HepG2 (cell line): Measurements from ENCODE around the gene NUDCD2. TPM values are rescaled to one million over a fixed set of nuclear protein-coding genes. Genes with fewer than 3 reads are reported as not detected.

Experiments
- CHCHD3 ChIP-seq: sonication (generic); formaldehyde crosslinking; IDR thresholded peaks from 2 replicates; pipeline ENCODE4 v1.8.0; 2022; ENCODE audit warnings: mild to moderate bottlenecking, missing genetic modification reagents, moderate library complexity
- KAT7 ChIP-seq: IDR thresholded peaks from 2 replicates; pipeline ENCODE4 v1.6.1; 2018; ENCODE audit warnings: borderline replicate concordance, missing compliant biosample characterization
- KLF11 ChIP-seq: IDR thresholded peaks from 2 replicates; pipeline ENCODE4 v1.6.1; 2016; ENCODE audit warnings: missing compliant biosample characterization
- MAFK ChIP-seq, 2 experiments: IDR thresholded peaks in 1 of 2; conservative IDR thresholded peaks in 1 of 2; 2 replicates each; pipeline ENCODE4 v1.6.1; 2011; ENCODE audit warnings: improper control_type of control experiment in 2 of 2, low read length in 2 of 2
- NFATC3 ChIP-seq: sonication (generic); formaldehyde crosslinking; IDR thresholded peaks from 2 replicates; pipeline ENCODE4 v1.5.1; 2020; ENCODE audit warnings: mild to moderate bottlenecking, missing genetic modification reagents
- NFYB ChIP-seq: sonication (generic); formaldehyde crosslinking; IDR thresholded peaks from 2 replicates; pipeline ENCODE4 v1.4.0; 2020; ENCODE audit warnings: missing genetic modification reagents
- NR1H2 ChIP-seq: sonication (generic); formaldehyde crosslinking; IDR thresholded peaks from 2 replicates; pipeline ENCODE4 v1.8.1; 2022; ENCODE audit warnings: low read depth, missing genetic modification reagents, borderline replicate concordance
- SIN3A ChIP-seq: IDR thresholded peaks from 2 replicates; pipeline ENCODE4 v1.6.1; 2011; ENCODE audit warnings: low read depth, mild to moderate bottlenecking, control low read depth, low read length, borderline replicate concordance
- TAF1 ChIP-seq: sonication (generic); formaldehyde crosslinking; IDR thresholded peaks from 2 replicates; pipeline ENCODE4 v1.4.0; 2020; ENCODE audit warnings: missing genetic modification reagents
- ZEB1 ChIP-seq: IDR thresholded peaks from 2 replicates; pipeline ENCODE4 v1.6.1; 2012; ENCODE audit warnings: mild to moderate bottlenecking, low read depth, inconsistent platforms; ENCODE audit not compliant: insufficient replicate concordance
- ZFYVE20 ChIP-seq: sonication (generic); formaldehyde crosslinking; IDR thresholded peaks from 2 replicates; pipeline ENCODE4 v1.8.0; 2023; ENCODE audit warnings: low read depth, mild to moderate bottlenecking, moderate library complexity, missing genetic modification reagents, borderline replicate concordance
- ZNF33B ChIP-seq: sonication (generic); formaldehyde crosslinking; IDR thresholded peaks from 2 replicates; pipeline ENCODE4 v1.5.1; 2020; ENCODE audit warnings: mild to moderate bottlenecking, missing genetic modification reagents
- ZNF737 ChIP-seq: sonication (generic); formaldehyde crosslinking; IDR thresholded peaks from 2 replicates; pipeline ENCODE4 v1.5.0; 2020; ENCODE audit warnings: missing genetic modification reagents, mild to moderate bottlenecking, borderline replicate concordance
- polyA plus RNA-seq, 8 experiments: library from polyadenylated mRNA; depleted of rRNA in 3 of 8; stranded (reverse) in 7 of 8; unstranded in 1 of 8; fragments of >200 nt; fragmentation: Illumina TruSeq in 4 of 8; extraction: Trizol in 4 of 8; gene quantifications; 2 replicates each; pipeline versions ENCODE4 v1.2.1 to v1.2.3, GENCODE V29; 2011 to 2016; ENCODE audit warnings: low read depth in 4 of 8, missing spikeins in 1 of 8, mixed read lengths in 1 of 8; ENCODE audit not compliant: insufficient read depth in 1 of 8
- total RNA-seq, 5 experiments: library from RNA; depleted of rRNA; stranded (reverse); fragments of >200 nt; fragmentation: Illumina TruSeq; extraction: Trizol; gene quantifications; 2 replicates each; pipeline ENCODE4 v1.2.3, GENCODE V29; 2016; ENCODE audit warnings: low read depth in 1 of 5
- TF ChIP-seq, protein P1 (sequence below): IDR thresholded peaks from 2 replicates; pipeline ENCODE4 v1.6.1; 2016; ENCODE audit warnings: low read depth, missing genetic modification reagents, missing compliant biosample characterization
- TF ChIP-seq, protein P2 (sequence below): sonication (generic); formaldehyde crosslinking; IDR thresholded peaks from 2 replicates; pipeline ENCODE4 v1.4.0; 2020; ENCODE audit warnings: low read depth, mild to moderate bottlenecking, missing genetic modification reagents
- TF ChIP-seq, protein P3 (sequence below): sonication (generic); formaldehyde crosslinking; IDR thresholded peaks from 2 replicates; pipeline ENCODE4 v1.5.0; 2020; ENCODE audit warnings: missing genetic modification reagents
- TF ChIP-seq, protein P4 (sequence below): sonication (generic); formaldehyde crosslinking; IDR thresholded peaks from 2 replicates; pipeline ENCODE4 v1.8.0; 2022; ENCODE audit warnings: missing genetic modification reagents, mild to moderate bottlenecking, moderate library complexity, borderline replicate concordance

NUDCD2 gene
- total and polyA plus RNA-seq, 2 of the 13 experiments (the other 11 are each of a cell fraction or from before 2014, with no cell fraction given), result 14.8 to 39.2 TPM

DNA sequence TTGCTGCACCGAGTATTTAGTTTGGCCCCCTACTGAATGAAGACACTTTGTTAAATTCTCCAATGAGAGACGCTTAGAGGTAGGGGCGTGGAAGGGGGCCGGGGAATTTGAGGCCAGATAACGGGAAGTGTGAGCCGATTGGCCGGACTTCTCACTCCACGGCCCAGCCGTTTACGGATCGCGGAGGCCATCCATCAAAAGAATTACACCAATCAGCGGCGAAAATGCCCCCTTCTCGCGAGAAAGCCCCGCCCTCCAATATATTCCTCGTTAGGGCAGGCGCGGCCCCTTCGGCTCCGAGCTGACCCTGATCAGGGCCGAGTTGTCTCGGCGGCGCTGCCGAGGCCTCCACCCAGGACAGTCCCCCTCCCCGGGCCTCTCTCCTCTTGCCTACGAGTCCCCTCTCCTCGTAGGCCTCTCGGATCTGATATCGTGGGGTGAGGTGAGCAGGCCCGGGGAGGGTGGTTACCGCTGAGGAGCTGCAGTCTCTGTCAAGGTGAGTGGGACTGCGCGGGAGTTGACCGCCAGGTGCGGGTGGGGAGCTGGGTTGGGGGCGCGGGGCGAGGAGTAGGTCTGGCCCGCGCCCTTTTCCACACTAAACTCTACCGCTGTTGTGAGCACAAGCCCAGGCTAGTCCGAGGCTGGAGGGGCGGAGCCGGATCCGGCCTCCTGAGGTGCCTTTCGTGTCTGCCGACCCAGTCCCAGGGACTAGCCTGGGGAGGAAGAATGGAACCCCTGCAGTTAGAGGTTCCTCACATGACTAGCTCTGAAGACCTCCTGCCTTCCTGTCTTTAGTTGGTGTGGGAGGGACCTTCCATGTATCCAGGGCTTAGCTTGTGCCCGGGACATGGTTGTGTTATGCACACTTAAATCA, 22.4 kb downstream of the NUDCD2 start, which contains the start of gene CCNG1 (continued):
- TF ChIP-seq, protein P1, sequence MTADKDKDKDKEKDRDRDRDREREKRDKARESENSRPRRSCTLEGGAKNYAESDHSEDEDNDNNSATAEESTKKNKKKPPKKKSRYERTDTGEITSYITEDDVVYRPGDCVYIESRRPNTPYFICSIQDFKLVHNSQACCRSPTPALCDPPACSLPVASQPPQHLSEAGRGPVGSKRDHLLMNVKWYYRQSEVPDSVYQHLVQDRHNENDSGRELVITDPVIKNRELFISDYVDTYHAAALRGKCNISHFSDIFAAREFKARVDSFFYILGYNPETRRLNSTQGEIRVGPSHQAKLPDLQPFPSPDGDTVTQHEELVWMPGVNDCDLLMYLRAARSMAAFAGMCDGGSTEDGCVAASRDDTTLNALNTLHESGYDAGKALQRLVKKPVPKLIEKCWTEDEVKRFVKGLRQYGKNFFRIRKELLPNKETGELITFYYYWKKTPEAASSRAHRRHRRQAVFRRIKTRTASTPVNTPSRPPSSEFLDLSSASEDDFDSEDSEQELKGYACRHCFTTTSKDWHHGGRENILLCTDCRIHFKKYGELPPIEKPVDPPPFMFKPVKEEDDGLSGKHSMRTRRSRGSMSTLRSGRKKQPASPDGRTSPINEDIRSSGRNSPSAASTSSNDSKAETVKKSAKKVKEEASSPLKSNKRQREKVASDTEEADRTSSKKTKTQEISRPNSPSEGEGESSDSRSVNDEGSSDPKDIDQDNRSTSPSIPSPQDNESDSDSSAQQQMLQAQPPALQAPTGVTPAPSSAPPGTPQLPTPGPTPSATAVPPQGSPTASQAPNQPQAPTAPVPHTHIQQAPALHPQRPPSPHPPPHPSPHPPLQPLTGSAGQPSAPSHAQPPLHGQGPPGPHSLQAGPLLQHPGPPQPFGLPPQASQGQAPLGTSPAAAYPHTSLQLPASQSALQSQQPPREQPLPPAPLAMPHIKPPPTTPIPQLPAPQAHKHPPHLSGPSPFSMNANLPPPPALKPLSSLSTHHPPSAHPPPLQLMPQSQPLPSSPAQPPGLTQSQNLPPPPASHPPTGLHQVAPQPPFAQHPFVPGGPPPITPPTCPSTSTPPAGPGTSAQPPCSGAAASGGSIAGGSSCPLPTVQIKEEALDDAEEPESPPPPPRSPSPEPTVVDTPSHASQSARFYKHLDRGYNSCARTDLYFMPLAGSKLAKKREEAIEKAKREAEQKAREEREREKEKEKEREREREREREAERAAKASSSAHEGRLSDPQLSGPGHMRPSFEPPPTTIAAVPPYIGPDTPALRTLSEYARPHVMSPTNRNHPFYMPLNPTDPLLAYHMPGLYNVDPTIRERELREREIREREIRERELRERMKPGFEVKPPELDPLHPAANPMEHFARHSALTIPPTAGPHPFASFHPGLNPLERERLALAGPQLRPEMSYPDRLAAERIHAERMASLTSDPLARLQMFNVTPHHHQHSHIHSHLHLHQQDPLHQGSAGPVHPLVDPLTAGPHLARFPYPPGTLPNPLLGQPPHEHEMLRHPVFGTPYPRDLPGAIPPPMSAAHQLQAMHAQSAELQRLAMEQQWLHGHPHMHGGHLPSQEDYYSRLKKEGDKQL (CRISPR knock-in tag), result peak; percentile 49; the same call in 1 of the 2 replicates
- TF ChIP-seq, protein P2, sequence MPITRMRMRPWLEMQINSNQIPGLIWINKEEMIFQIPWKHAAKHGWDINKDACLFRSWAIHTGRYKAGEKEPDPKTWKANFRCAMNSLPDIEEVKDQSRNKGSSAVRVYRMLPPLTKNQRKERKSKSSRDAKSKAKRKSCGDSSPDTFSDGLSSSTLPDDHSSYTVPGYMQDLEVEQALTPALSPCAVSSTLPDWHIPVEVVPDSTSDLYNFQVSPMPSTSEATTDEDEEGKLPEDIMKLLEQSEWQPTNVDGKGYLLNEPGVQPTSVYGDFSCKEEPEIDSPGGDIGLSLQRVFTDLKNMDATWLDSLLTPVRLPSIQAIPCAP (CRISPR knock-in tag), result no peak
- TF ChIP-seq SIN3A, result peak; percentile 53; the same call in 1 of the 2 replicates
- TF ChIP-seq ZNF33B (CRISPR knock-in tag), result no peak
- TF ChIP-seq KAT7 (CRISPR knock-in tag), result peak; percentile 58; the same call in 1 of the 2 replicates
- no peak for TF ChIP-seq ZNF737 (CRISPR knock-in tag)
- TF ChIP-seq ZEB1, result no peak
- no peak for TF ChIP-seq CHCHD3
- no peak for TF ChIP-seq MAFK (conservative IDR thresholded peaks at IDR 0.05 in 1 of 2, IDR thresholded peaks at IDR 0.05 in 1 of 2; ENCODE audit: low read length in 2 of 2)
- TF ChIP-seq KLF11 (CRISPR knock-in tag), result 0 out of 2 replicates have a peak, but pooled peaks have one; percentile 24
- TF ChIP-seq NFYB (CRISPR knock-in tag), result peak; percentile 92
- 0 out of 2 replicates have a peak, but pooled peaks have one; percentile 37 for TF ChIP-seq NFATC3 (CRISPR knock-in tag)
- peak; percentile 92 for TF ChIP-seq TAF1
- TF ChIP-seq ZFYVE20 (CRISPR knock-in tag), result no peak
- TF ChIP-seq, protein P3, sequence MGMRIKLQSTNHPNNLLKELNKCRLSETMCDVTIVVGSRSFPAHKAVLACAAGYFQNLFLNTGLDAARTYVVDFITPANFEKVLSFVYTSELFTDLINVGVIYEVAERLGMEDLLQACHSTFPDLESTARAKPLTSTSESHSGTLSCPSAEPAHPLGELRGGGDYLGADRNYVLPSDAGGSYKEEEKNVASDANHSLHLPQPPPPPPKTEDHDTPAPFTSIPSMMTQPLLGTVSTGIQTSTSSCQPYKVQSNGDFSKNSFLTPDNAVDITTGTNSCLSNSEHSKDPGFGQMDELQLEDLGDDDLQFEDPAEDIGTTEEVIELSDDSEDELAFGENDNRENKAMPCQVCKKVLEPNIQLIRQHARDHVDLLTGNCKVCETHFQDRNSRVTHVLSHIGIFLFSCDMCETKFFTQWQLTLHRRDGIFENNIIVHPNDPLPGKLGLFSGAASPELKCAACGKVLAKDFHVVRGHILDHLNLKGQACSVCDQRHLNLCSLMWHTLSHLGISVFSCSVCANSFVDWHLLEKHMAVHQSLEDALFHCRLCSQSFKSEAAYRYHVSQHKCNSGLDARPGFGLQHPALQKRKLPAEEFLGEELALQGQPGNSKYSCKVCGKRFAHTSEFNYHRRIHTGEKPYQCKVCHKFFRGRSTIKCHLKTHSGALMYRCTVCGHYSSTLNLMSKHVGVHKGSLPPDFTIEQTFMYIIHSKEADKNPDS, result no peak
- no peak for TF ChIP-seq NR1H2 (CRISPR knock-in tag)
- TF ChIP-seq, protein P4, sequence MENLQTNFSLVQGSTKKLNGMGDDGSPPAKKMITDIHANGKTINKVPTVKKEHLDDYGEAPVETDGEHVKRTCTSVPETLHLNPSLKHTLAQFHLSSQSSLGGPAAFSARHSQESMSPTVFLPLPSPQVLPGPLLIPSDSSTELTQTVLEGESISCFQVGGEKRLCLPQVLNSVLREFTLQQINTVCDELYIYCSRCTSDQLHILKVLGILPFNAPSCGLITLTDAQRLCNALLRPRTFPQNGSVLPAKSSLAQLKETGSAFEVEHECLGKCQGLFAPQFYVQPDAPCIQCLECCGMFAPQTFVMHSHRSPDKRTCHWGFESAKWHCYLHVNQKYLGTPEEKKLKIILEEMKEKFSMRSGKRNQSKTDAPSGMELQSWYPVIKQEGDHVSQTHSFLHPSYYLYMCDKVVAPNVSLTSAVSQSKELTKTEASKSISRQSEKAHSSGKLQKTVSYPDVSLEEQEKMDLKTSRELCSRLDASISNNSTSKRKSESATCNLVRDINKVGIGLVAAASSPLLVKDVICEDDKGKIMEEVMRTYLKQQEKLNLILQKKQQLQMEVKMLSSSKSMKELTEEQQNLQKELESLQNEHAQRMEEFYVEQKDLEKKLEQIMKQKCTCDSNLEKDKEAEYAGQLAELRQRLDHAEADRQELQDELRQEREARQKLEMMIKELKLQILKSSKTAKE (CRISPR knock-in tag), result no peak
